ENCODE data around the gene RNF222. TPM values are rescaled to one million over a fixed set of nuclear protein-coding genes. Genes with fewer than 3 reads are reported as not detected.
A peak's percentile ranks its signal among the peaks of the same experiment; 100 is the strongest.

The RNF222 gene
- total RNA-seq, 4 donors from 2014 or later, result 13.4 to 16.3 (median 15.0) TPM

- no peak overlapping the region for H3K4me3 ChIP-seq (ENCODE audit: low read depth, poor library complexity, severe bottlenecking)
- TF ChIP-seq POLR2A (IDR thresholded peaks at IDR 0.05), result no peak
- no peak for TF ChIP-seq CTCF (IDR thresholded peaks at IDR 0.05)
- intact Hi-C loops (cut with DNase I; ENCODE audit: low total_unique reads), result loop anchor here (10.0 kb wide), 1 partner anchor 334 kb away; the partner anchor contains the start of gene CCDC42
- WGBS, 2 donors, result 73 to 80% methylated on average over 1 of the region's 1 CpG
- DNase-seq (ENCODE audit: low spot score in 2 of 2), result no peak
Observed at GRCh38 chr17:8410883-8411238, 13.2 kb upstream of the RNF222 start.

DNA sequence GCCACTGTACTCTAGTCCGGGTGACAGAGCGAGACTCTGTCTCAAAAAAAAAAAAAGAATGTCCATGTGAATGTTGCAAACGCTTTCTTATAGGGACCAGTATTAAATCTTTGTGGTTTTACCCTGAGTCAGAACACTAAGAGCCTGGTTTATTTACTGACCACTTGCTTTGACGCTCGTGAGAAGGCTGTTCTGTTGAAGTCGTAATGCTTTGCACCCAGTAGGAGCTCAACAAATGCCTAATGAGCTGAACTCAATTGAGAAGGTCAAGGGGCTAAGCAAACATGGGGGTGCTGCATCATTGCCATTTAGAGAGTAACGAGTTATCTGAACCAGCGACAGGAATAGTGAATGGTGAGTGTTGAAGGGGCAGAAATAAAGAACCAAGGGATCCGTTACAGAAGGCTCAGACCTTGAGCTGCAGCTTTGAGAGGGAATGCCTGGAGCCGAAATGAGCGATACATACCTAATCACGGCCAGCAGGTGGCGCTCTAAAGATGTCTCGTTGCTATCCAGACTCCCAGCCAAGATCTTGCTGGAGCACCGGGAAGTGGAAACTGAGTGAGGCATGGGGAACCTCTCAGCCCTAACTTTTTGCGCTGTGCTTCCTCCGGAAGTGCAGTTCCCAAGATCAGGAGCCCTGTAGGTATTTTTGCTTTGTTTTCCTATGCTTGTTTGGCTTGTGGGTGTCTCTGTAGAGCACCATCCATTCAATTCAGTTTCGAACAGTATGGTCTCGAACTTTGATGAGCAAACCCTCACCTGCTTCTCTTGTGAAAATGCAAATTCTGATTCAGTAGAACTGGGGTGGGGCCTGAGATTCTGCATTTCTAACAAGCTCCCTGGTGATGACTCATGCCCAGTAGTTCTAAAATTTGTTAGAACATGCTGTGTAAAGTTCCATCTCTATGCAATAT, 12.6 kb upstream of the RNF222 start:
- intact Hi-C loops (cut with DNase I; ENCODE audit: low total_unique reads), result loop anchor here (10.0 kb wide), 1 partner anchor 335 kb away; the partner anchor contains the start of gene CCDC42
- 22 to 23% methylated on average over 19 of the region's 19 CpGs for WGBS, 2 donors
- peak in 1 of 3 donors; percentile 73 for TF ChIP-seq CTCF (IDR thresholded peaks at IDR 0.05)
- TF ChIP-seq POLR2A (IDR thresholded peaks at IDR 0.05), result no peak
- peak; percentile 82 to 97 for DNase-seq (ENCODE audit: low spot score in 2 of 2)
- H3K4me3 ChIP-seq (ENCODE audit: low read depth, poor library complexity, severe bottlenecking), result no peak overlapping the region

DNA sequence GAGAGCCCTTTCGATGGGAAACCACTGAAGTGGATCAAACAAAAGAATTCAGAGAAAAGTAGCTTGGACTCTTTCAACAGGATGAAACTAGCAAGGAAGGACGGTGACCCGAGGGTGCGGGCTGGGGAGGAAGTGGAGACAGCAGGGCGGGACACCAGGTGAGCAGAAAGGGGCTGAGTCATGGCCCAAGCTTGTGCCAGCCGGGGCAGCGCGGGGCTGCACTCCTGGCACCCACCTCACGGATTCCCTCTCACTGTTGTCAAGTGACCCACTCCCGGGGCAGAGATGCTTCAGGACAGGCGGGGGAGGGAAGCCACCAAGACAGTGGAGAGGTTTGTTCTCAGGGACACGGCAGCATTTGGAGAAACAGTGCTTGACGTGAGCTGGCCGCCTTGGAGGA, 10.7 kb upstream of the RNF222 start:
- intact Hi-C loops (cut with DNase I; ENCODE audit: low total_unique reads), result no loop called here
- TF ChIP-seq CTCF (IDR thresholded peaks at IDR 0.05) (no peak), POLR2A (IDR thresholded peaks at IDR 0.05) (no peak)
- WGBS, 2 donors, result 40 to 44% methylated on average over 14 of the region's 14 CpGs
- no peak overlapping the region for H3K4me3 ChIP-seq (ENCODE audit: low read depth, poor library complexity, severe bottlenecking)
- DNase-seq (ENCODE audit: low spot score in 2 of 2), result peak in 1 of 2 donors; percentile 83

- intact Hi-C loops (cut with DNase I; ENCODE audit: low total_unique reads), result no loop called here
- peak in 1 of 2 donors; percentile 61 for DNase-seq (ENCODE audit: low spot score in 2 of 2)
- TF ChIP-seq CTCF (IDR thresholded peaks at IDR 0.05) (no peak), POLR2A (IDR thresholded peaks at IDR 0.05) (no peak)
- WGBS, 2 donors, result 56 to 57% methylated on average over 2 of the region's 2 CpGs
- no peak overlapping the region for H3K4me3 ChIP-seq (ENCODE audit: low read depth, poor library complexity, severe bottlenecking)
Observed at GRCh38 chr17:8406174-8406573, 8.5 kb upstream of the RNF222 start.

GRCh38 chr17:8405499-8406016, 7.9 kb upstream of the RNF222 start:
- H3K4me3 ChIP-seq (ENCODE audit: low read depth, poor library complexity, severe bottlenecking), result no peak overlapping the region
- TF ChIP-seq POLR2A (IDR thresholded peaks at IDR 0.05) (no peak), CTCF (IDR thresholded peaks at IDR 0.05) (no peak)
- intact Hi-C loops (cut with DNase I; ENCODE audit: low total_unique reads), result no loop called here
- WGBS, 2 donors, result 82 to 88% methylated on average over 6 to 11 of the region's 11 CpGs
- DNase-seq (ENCODE audit: low spot score in 2 of 2), result peak in 1 of 2 donors; percentile 70

Data from lower leg skin (tissue), 4 donors.